ENCODE results near the gene THOC6. TPM values are rescaled to one million over a fixed set of nuclear protein-coding genes. Genes with fewer than 3 reads are reported as not detected.
"Not testable (repeated sequence)": the region's sequence is repeated elsewhere in the genome, so short reads cannot be mapped to it uniquely, and the experiment has no call there.

THOC6 gene
- total RNA-seq, 1 donor from 2014 or later, result 30.2 TPM

DNA sequence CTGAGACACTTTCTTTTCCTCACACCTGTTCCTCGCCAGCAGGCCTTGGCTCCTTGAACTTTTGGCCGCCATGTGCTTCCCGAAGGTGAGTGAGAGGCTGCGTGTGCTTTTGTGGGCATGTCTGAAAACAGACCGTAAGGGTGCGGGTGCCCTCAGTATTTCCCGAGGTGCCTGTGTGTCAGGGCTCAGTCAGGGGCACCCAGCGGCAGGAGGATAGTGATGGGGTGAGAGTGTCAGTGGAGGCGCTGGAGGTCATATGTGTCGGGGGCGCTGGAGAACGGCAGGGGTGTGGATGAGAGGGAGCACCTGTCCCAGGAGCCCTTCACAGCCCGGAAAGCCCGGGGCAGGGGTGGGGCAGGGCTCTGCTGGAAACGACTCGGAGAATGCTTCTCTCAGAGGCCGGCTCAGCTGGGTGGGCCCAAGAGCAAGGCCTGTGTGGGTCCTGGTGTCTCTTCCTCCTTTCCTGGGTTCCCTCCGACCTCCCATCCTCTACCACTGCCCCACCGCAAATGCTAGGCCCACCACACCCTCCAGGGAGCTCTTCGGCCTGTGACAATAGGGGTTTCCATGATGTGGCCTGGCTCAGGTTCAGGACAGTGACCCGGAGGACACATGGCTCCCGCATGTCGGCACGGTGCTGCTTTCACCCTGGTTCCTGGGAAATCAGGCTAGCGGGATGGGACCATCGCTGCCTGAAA lies 42.1 kb downstream of the THOC6 start:
- H3K27me3 Mint-ChIP-seq (ENCODE audit: unreplicated experiment), result peaks cover 1% of the 10 kb centered on the region
- peaks cover 4% of the 10 kb centered on the region for H3K9me3 Mint-ChIP-seq (ENCODE audit: unreplicated experiment)
- H3K4me3 Mint-ChIP-seq (ENCODE audit: unreplicated experiment), result no peak overlapping the region
- DNase-seq, result no peak
- TF ChIP-seq, protein P1, sequence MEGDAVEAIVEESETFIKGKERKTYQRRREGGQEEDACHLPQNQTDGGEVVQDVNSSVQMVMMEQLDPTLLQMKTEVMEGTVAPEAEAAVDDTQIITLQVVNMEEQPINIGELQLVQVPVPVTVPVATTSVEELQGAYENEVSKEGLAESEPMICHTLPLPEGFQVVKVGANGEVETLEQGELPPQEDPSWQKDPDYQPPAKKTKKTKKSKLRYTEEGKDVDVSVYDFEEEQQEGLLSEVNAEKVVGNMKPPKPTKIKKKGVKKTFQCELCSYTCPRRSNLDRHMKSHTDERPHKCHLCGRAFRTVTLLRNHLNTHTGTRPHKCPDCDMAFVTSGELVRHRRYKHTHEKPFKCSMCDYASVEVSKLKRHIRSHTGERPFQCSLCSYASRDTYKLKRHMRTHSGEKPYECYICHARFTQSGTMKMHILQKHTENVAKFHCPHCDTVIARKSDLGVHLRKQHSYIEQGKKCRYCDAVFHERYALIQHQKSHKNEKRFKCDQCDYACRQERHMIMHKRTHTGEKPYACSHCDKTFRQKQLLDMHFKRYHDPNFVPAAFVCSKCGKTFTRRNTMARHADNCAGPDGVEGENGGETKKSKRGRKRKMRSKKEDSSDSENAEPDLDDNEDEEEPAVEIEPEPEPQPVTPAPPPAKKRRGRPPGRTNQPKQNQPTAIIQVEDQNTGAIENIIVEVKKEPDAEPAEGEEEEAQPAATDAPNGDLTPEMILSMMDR (IDR thresholded peaks at IDR 0.05; ENCODE audit: partially characterized antibody, unreplicated experiment), result no peak
- H3K27ac Mint-ChIP-seq (ENCODE audit: unreplicated experiment), result no peak overlapping the region
- no peaks in the 10 kb centered on the region for H3K36me3 Mint-ChIP-seq (ENCODE audit: unreplicated experiment)
- no peaks in the 10 kb centered on the region for H3K4me1 Mint-ChIP-seq (ENCODE audit: low read depth, unreplicated experiment)

DNA sequence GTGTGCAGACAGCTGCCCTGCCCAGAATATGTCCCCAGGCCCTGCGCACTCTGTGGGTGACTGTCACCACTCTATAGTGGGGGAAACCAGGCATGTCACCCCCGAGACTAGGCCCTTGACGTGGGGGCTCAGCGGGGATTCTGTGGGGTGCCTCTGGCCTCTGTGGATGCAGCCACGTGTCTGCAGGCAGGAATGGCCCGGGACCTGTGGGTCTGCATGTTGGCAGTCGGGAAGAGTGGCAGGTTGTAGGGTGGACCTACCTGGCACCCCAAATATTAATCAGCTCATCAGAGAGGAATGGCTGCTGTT lies 42.6 kb downstream of the THOC6 start:
- Mint-ChIP-seq H3K9me3 (ENCODE audit: unreplicated experiment) (peaks cover 4% of the 10 kb centered on the region), H3K36me3 (ENCODE audit: unreplicated experiment) (no peaks in the 10 kb centered on the region), H3K4me1 (ENCODE audit: low read depth, unreplicated experiment) (no peaks in the 10 kb centered on the region), H3K4me3 (ENCODE audit: unreplicated experiment) (no peak overlapping the region), H3K27me3 (ENCODE audit: unreplicated experiment) (peaks cover 1% of the 10 kb centered on the region), H3K27ac (ENCODE audit: unreplicated experiment) (no peak overlapping the region)
- no peak for DNase-seq
- TF ChIP-seq, protein P1 (IDR thresholded peaks at IDR 0.05; ENCODE audit: partially characterized antibody, unreplicated experiment), result no peak

DNA sequence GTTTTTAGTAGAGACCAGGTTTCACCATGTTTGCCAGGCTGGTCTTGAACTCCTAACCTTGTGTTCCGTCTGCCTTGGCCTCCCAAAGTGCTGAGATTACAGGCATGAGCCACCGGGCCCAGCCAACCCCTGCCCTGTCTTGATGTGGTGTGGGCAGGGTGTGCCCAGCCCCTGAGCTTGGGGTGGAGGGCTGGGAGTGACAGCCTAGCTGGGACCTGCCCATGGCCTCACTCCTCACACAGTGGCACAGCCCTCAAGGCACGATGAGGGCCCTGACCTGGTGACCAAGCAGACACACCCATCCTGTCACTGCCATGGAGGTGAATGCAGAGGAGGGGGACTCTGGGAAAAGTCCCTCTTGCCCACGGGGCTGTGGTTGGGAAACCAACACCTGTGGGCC lies 44.7 kb downstream of the THOC6 start:
- no peak overlapping the region for H3K27ac Mint-ChIP-seq (ENCODE audit: unreplicated experiment)
- H3K4me1 Mint-ChIP-seq (ENCODE audit: low read depth, unreplicated experiment), result peaks cover 2% of the 10 kb centered on the region
- no peak for DNase-seq
- H3K4me3 Mint-ChIP-seq (ENCODE audit: unreplicated experiment), result no peak overlapping the region
- no peaks in the 10 kb centered on the region for H3K36me3 Mint-ChIP-seq (ENCODE audit: unreplicated experiment)
- peaks cover 6% of the 10 kb centered on the region for H3K9me3 Mint-ChIP-seq (ENCODE audit: unreplicated experiment)
- TF ChIP-seq, protein P1 (IDR thresholded peaks at IDR 0.05; ENCODE audit: partially characterized antibody, unreplicated experiment), result no peak
- peaks cover 4% of the 10 kb centered on the region for H3K27me3 Mint-ChIP-seq (ENCODE audit: unreplicated experiment)

DNA sequence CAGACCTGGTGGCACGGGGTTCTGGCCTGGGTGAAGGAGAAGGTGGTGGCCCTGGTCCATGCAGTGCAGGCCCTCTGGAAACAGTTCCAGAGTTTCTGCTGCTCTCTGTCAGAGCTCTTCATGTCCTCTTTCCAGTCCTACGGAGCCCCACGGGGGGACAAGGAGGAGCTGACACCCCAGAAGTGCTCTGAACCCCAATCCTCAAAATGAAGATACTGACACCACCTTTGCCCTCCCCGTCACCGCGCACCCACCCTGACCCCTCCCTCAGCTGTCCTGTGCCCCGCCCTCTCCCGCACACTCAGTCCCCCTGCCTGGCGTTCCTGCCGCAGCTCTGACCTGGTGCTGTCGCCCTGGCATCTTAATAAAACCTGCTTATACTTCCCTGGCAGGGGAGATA lies 45.3 kb downstream of the THOC6 start:
- H3K36me3 Mint-ChIP-seq (ENCODE audit: unreplicated experiment); H3K9me3 Mint-ChIP-seq (ENCODE audit: unreplicated experiment); DNase-seq; H3K27ac Mint-ChIP-seq (ENCODE audit: unreplicated experiment); H3K4me3 Mint-ChIP-seq (ENCODE audit: unreplicated experiment); H3K4me1 Mint-ChIP-seq (ENCODE audit: low read depth, unreplicated experiment); H3K27me3 Mint-ChIP-seq (ENCODE audit: unreplicated experiment): not testable (repeated sequence)

DNA sequence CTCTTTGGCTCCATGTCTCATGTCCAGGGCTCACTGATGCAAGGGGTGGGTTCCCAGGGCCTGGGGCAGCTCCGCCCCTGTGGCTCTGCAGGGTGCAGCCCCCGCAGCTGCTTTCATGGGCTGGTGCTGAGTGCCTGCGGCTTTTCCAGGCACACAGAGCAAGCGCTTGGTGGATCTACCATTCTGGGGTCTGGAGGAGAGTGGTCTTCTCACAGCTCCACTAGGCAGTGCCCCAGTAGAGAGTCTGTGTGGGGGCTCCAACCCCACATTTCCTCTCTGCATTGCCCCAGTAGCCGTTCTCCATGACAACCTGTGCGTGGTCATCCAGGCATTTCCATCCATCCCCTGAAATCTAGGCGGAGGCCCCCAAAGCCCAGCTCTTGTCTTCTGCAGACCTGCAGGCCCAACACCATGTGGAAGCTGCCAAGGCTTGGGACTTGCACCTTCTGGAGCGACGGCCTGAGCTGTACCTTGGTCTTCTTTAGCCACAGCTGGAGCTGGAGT lies 46.8 kb downstream of the THOC6 start:
- TF ChIP-seq, protein P1 (IDR thresholded peaks at IDR 0.05; ENCODE audit: partially characterized antibody, unreplicated experiment), result no peak
- Mint-ChIP-seq H3K27me3 (ENCODE audit: unreplicated experiment) (peaks cover 7% of the 10 kb centered on the region), H3K36me3 (ENCODE audit: unreplicated experiment) (no peaks in the 10 kb centered on the region), H3K27ac (ENCODE audit: unreplicated experiment) (no peak overlapping the region), H3K4me1 (ENCODE audit: low read depth, unreplicated experiment) (peaks cover 5% of the 10 kb centered on the region), H3K4me3 (ENCODE audit: unreplicated experiment) (no peak overlapping the region), H3K9me3 (ENCODE audit: unreplicated experiment) (peaks cover 6% of the 10 kb centered on the region)
- DNase-seq, result no peak
